Endothelial cell of umbilical vein (primary cell): ENCODE measurements around the gene TEKT5.

Source experiments
- CTCF ChIP-seq, 2 donors: IDR thresholded peaks; 1 replicate in 1 of 2; 2 replicates in 1 of 2; pipeline ENCODE4 v1.5.1; 2011; ENCODE audit warnings: low read length in 2 of 2, mild to moderate bottlenecking in 2 of 2, moderate library complexity in 2 of 2, control low read depth in 1 of 2, inconsistent platforms in 1 of 2, low read depth in 1 of 2; ENCODE audit not compliant: insufficient read depth in 1 of 2; ENCODE audit errors: extremely low read depth in 1 of 2
- EZH2 ChIP-seq: IDR thresholded peaks from 2 replicates; pipeline ENCODE4 v1.6.1; 2012; ENCODE audit warnings: borderline replicate concordance, low read depth, mild to moderate bottlenecking, moderate library complexity, low read length, inconsistent platforms; ENCODE audit not compliant: severe bottlenecking
- FOS ChIP-seq: IDR thresholded peaks from 2 replicates; pipeline ENCODE4 v1.6.1; 2011; ENCODE audit warnings: mild to moderate bottlenecking, low read length, moderate library complexity, borderline replicate concordance; ENCODE audit not compliant: insufficient read depth
- GATA2 ChIP-seq: IDR thresholded peaks from 2 replicates; pipeline ENCODE4 v1.7.0; 2011; ENCODE audit warnings: low read depth, mild to moderate bottlenecking, moderate library complexity, mixed read lengths, low read length; ENCODE audit not compliant: insufficient read length, insufficient read depth
- JUN ChIP-seq: IDR thresholded peaks from 2 replicates; pipeline ENCODE4 v1.6.1; 2011; ENCODE audit warnings: borderline replicate concordance, low read depth; ENCODE audit not compliant: insufficient read length, insufficient read depth
- MAX ChIP-seq: IDR thresholded peaks from 2 replicates; pipeline ENCODE4 v1.6.1; 2011; ENCODE audit not compliant: insufficient read depth, insufficient read length
- MYC ChIP-seq: IDR thresholded peaks from one replicate; pipeline ENCODE4 v1.6.1; 2011; ENCODE audit warnings: mild to moderate bottlenecking, low read depth, low read length
- POLR2A ChIP-seq: IDR thresholded peaks from 2 replicates; pipeline ENCODE4 v1.6.1; 2012; ENCODE audit warnings: low read depth, mild to moderate bottlenecking, control low read depth, low read length
- POLR2AphosphoS5 ChIP-seq: IDR thresholded peaks from 2 replicates; pipeline ENCODE4 v1.6.1; 2012; ENCODE audit warnings: low read depth, mild to moderate bottlenecking, control low read depth, low read length, moderate library complexity; ENCODE audit not compliant: insufficient read depth

GRCh38 chr16:10629592-10629963 is 65.2 kb downstream of the TEKT5 start:
- TF ChIP-seq CTCF (IDR thresholded peaks at IDR 0.05; ENCODE audit: extremely low read depth in 1 of 2, insufficient read depth in 1 of 2, low read depth in 1 of 2, low read length in 2 of 2) (no peak), FOS (no peak), POLR2AphosphoS5 (no peak), MYC (no peak), EZH2 (no peak), JUN (no peak), POLR2A (no peak), GATA2 (no peak), MAX (no peak)
